Liver (tissue), 9 donors: ENCODE measurements around the gene C11orf86. TPM values are rescaled to one million over a fixed set of nuclear protein-coding genes. Genes with fewer than 3 reads are reported as not detected.

ENCODE experiments used
- DNase-seq: peaks from one replicate; pipeline ENCODE4 v3.0.0-alpha.2; 2017; ENCODE audit warnings: low spot score
- H3K27ac ChIP-seq, 2 donors: one replicate each; pipeline ENCODE4 v1.7.0; 2013; ENCODE audit warnings: inconsistent platforms in 2 of 2, low read length in 2 of 2, control low read depth in 1 of 2, low read depth in 1 of 2, mild to moderate bottlenecking in 1 of 2
- H3K27me3 ChIP-seq, 4 donors: one replicate each; pipeline versions ENCODE4 v1.6.1 to v1.7.0; 2013; ENCODE audit warnings: low read length in 3 of 4, inconsistent platforms in 1 of 4, mild to moderate bottlenecking in 1 of 4, moderate library complexity in 1 of 4; ENCODE audit not compliant: control insufficient read depth in 4 of 4, insufficient read depth in 4 of 4
- H3K36me3 ChIP-seq, 4 donors: one replicate each; pipeline versions ENCODE4 v1.6.1 to v1.7.0; 2013; ENCODE audit warnings: low read length in 3 of 4, mild to moderate bottlenecking in 3 of 4, low read depth in 1 of 4, moderate library complexity in 1 of 4; ENCODE audit not compliant: control insufficient read depth in 4 of 4, insufficient read depth in 3 of 4
- H3K4me1 ChIP-seq, 4 donors: one replicate each; pipeline versions ENCODE4 v1.6.1 to v1.7.0; 2013; ENCODE audit warnings: low read length in 3 of 4, mild to moderate bottlenecking in 3 of 4, moderate library complexity in 1 of 4; ENCODE audit not compliant: control insufficient read depth in 4 of 4, insufficient read depth in 4 of 4
- H3K4me3 ChIP-seq, 3 donors: one replicate each; pipeline versions ENCODE4 v1.6.1 to v1.7.0; 2013; ENCODE audit warnings: low read length in 3 of 3, control low read depth in 1 of 3, low read depth in 1 of 3, mild to moderate bottlenecking in 1 of 3
- H3K9ac ChIP-seq, 2 donors: one replicate each; pipeline ENCODE4 v1.7.0; 2013; ENCODE audit warnings: low read length in 2 of 2, mild to moderate bottlenecking in 2 of 2, moderate library complexity in 2 of 2, control low read depth in 1 of 2, low read depth in 1 of 2
- H3K9me3 ChIP-seq, 4 donors: one replicate each; pipeline versions ENCODE4 v1.6.1 to v1.7.0; 2013; ENCODE audit warnings: low read length in 3 of 4; ENCODE audit not compliant: control insufficient read depth in 4 of 4
- EGR1 ChIP-seq, 2 donors: IDR thresholded peaks; 2 replicates each; pipeline ENCODE4 v1.6.1; 2016 to 2018; ENCODE audit warnings: antibody characterized with exemption in 2 of 2, low read depth in 2 of 2
- FOXA1 ChIP-seq: IDR thresholded peaks from 2 replicates; pipeline ENCODE4 v1.6.1; 2016; ENCODE audit warnings: antibody characterized with exemption
- FOXA2 ChIP-seq: IDR thresholded peaks from 2 replicates; pipeline ENCODE4 v1.6.1; 2016; ENCODE audit warnings: antibody characterized with exemption
- GABPA ChIP-seq, 2 donors: IDR thresholded peaks in 1 of 2; conservative IDR thresholded peaks in 1 of 2; 2 replicates each; pipeline ENCODE4 v1.6.1; 2016; ENCODE audit warnings: antibody characterized with exemption in 2 of 2, mild to moderate bottlenecking in 1 of 2, moderate library complexity in 1 of 2
- HNF4A ChIP-seq, 2 donors: conservative IDR thresholded peaks; 2 replicates each; pipeline ENCODE4 v1.6.1; 2016; ENCODE audit warnings: antibody characterized with exemption in 2 of 2, mild to moderate bottlenecking in 2 of 2
- HNF4G ChIP-seq: IDR thresholded peaks from 2 replicates; pipeline ENCODE4 v1.6.1; 2016; ENCODE audit warnings: antibody characterized with exemption
- JUND ChIP-seq, 2 donors: IDR thresholded peaks; 2 replicates each; pipeline ENCODE4 v1.6.1; 2016; ENCODE audit warnings: antibody characterized with exemption in 2 of 2
- NR2F2 ChIP-seq: IDR thresholded peaks from 2 replicates; pipeline ENCODE4 v1.6.1; 2016; ENCODE audit warnings: antibody characterized with exemption
- RAD21 ChIP-seq, 2 donors: IDR thresholded peaks; 2 replicates each; pipeline ENCODE4 v1.6.1; 2016; ENCODE audit warnings: antibody characterized with exemption in 2 of 2, mild to moderate bottlenecking in 2 of 2
- REST ChIP-seq: IDR thresholded peaks from 2 replicates; pipeline ENCODE4 v1.6.1; 2016; ENCODE audit warnings: antibody characterized with exemption, mild to moderate bottlenecking
- RXRA ChIP-seq, 2 donors: IDR thresholded peaks; 2 replicates each; pipeline ENCODE4 v1.6.1; 2017 to 2018; ENCODE audit warnings: antibody characterized with exemption in 2 of 2, mild to moderate bottlenecking in 1 of 2
- SP1 ChIP-seq: IDR thresholded peaks from 2 replicates; pipeline ENCODE4 v1.6.1; 2018; ENCODE audit warnings: antibody characterized with exemption, mild to moderate bottlenecking
- TAF1 ChIP-seq: conservative IDR thresholded peaks from 2 replicates; pipeline ENCODE4 v1.6.1; 2016; ENCODE audit warnings: antibody characterized with exemption, mild to moderate bottlenecking
- YY1 ChIP-seq: IDR thresholded peaks from 2 replicates; pipeline ENCODE4 v1.6.1; 2016; ENCODE audit warnings: antibody characterized with exemption, mild to moderate bottlenecking
- ZBTB33 ChIP-seq: IDR thresholded peaks from 2 replicates; pipeline ENCODE4 v1.6.1; 2016; ENCODE audit warnings: antibody characterized with exemption
- WGBS: extraction: QIAGEN DNeasy Blood & Tissue Kit; methylation state at CpG from one replicate; pipeline ENCODE4 v1.1.7; 2013; 5-methylcytosine and 5-hydroxymethylcytosine counted together
- polyA plus RNA-seq, 2 donors: library from polyadenylated mRNA; stranded (reverse) in 1 of 2; unstranded in 1 of 2; fragments of 200-250 nt in 1 of 2; fragments of >200 nt in 1 of 2; fragmentation: Nextera tagmentation in 1 of 2; extraction: Ambion mirVana in 1 of 2; gene quantifications; one replicate each; pipeline versions ENCODE4 v1.2.1 to v1.2.3, GENCODE V29; 2013 to 2015
- total RNA-seq, 2 donors: library from RNA; depleted of rRNA; stranded (reverse); fragments of >200 nt; gene quantifications; one replicate each; pipeline ENCODE4 v1.2.3, GENCODE V29; 2014
- TF ChIP-seq, protein P1 (sequence below): fragments of 150-350 bp; IDR thresholded peaks from 2 replicates; pipeline ENCODE4 v1.5.1; 2017; ENCODE audit warnings: improper control_type of control experiment, low read depth, low read length; ENCODE audit not compliant: missing input control
- TF ChIP-seq, protein P2 (sequence below): IDR thresholded peaks from 2 replicates; pipeline ENCODE4 v1.6.1; 2016; ENCODE audit warnings: antibody characterized with exemption
- TF ChIP-seq, protein P3 (sequence below): IDR thresholded peaks from 2 replicates; pipeline ENCODE4 v1.6.1; 2016; ENCODE audit warnings: antibody characterized with exemption
- donor health status: healthy.
- donor health status: healthy.
- donor health status: healthy.
- donor health status: healthy.
- donor health status: healthy.

The C11orf86 gene
- total and polyA plus RNA-seq, 4 donors, result 0.18 TPM; not detected in 3

DNA sequence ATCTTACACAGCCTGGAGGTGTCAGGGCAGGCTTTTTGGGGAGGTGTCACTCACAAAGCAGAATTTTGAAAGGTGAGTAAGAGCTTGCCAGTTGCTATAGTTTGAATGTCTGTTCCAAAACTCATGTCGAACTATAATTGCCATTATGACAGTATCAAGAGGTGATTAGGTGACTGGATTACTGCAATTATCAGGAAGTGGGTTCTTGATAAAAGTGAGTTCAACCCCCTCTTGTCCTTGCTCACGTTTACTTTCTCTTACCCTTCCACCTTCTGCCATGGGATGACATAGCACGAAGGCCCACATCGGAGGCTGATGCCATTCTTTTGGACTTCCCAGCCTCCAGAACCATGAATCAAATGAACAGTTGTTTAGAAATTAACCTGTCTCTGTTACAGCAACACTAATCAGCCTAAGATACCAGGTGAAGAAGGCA, 4.7 kb upstream of the C11orf86 start (continued):
- TF ChIP-seq, protein P1, sequence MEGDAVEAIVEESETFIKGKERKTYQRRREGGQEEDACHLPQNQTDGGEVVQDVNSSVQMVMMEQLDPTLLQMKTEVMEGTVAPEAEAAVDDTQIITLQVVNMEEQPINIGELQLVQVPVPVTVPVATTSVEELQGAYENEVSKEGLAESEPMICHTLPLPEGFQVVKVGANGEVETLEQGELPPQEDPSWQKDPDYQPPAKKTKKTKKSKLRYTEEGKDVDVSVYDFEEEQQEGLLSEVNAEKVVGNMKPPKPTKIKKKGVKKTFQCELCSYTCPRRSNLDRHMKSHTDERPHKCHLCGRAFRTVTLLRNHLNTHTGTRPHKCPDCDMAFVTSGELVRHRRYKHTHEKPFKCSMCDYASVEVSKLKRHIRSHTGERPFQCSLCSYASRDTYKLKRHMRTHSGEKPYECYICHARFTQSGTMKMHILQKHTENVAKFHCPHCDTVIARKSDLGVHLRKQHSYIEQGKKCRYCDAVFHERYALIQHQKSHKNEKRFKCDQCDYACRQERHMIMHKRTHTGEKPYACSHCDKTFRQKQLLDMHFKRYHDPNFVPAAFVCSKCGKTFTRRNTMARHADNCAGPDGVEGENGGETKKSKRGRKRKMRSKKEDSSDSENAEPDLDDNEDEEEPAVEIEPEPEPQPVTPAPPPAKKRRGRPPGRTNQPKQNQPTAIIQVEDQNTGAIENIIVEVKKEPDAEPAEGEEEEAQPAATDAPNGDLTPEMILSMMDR, result no peak
- TF ChIP-seq YY1 (no peak), SP1 (no peak), JUND (IDR thresholded peaks at IDR 0.05) (no peak)

- peak overlapping the region; percentile 93 to 99 for H3K27ac ChIP-seq
- H3K36me3 ChIP-seq, result no peaks in the 10 kb centered on the region
- no peak for DNase-seq
- TF ChIP-seq HNF4A (conservative IDR thresholded peaks at IDR 0.05) (peak; percentile 98 to 99), HNF4G (peak; percentile 92), NR2F2 (peak; percentile 95), GABPA (IDR thresholded peaks at IDR 0.05 in 1 of 2, conservative IDR thresholded peaks at IDR 0.05 in 1 of 2) (peak in 1 of 2 donors; percentile 43), REST (no peak), FOXA1 (no peak), EGR1 (IDR thresholded peaks at IDR 0.05; ENCODE audit: low read depth in 2 of 2) (peak; percentile 25 to 68), JUND (IDR thresholded peaks at IDR 0.05) (peak; percentile 95 to 99), YY1 (peak; percentile 72), SP1 (peak; percentile 97), RAD21 (IDR thresholded peaks at IDR 0.05) (peak; percentile 67 to 71), RXRA (IDR thresholded peaks at IDR 0.05) (peak; percentile 97 to 98), FOXA2 (peak; percentile 65), TAF1 (peak; percentile 70), ZBTB33 (peak; percentile 92)
- TF ChIP-seq, protein P2, sequence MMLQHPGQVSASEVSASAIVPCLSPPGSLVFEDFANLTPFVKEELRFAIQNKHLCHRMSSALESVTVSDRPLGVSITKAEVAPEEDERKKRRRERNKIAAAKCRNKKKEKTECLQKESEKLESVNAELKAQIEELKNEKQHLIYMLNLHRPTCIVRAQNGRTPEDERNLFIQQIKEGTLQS, result peak; percentile 77
- TF ChIP-seq, protein P1, result no peak
- TF ChIP-seq, protein P3, sequence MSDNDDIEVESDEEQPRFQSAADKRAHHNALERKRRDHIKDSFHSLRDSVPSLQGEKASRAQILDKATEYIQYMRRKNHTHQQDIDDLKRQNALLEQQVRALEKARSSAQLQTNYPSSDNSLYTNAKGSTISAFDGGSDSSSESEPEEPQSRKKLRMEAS, result peak; percentile 94
- no peak overlapping the region for H3K4me3 ChIP-seq
- H3K9me3 ChIP-seq, result no peaks in the 10 kb centered on the region
- H3K4me1 ChIP-seq, result peaks cover 11 to 29% (median 23%) of the 10 kb centered on the region in 4 donors
- H3K9ac ChIP-seq, result peak overlapping the region in 1 of 2 donors; percentile 72
- H3K27me3 ChIP-seq, result no peaks in the 10 kb centered on the region
- 23% methylated on average over 5 of the region's 5 CpGs for WGBS
Observed at GRCh38 chr11:66970807-66971442, 4.2 kb upstream of the C11orf86 start.
